Mesothelial cell of epicardium (in vitro differentiated cells): ENCODE measurements around the gene MTA2. TPM values are rescaled to one million over a fixed set of nuclear protein-coding genes. Genes with fewer than 3 reads are reported as not detected.
"Not testable (repeated sequence)": the region's sequence is repeated elsewhere in the genome, so short reads cannot be mapped to it uniquely, and the experiment has no call there.

ENCODE experiments used
- DNase-seq, 2 experiments: peaks; one replicate each; pipeline ENCODE4 v3.0.0; 2021; ENCODE audit warnings: low spot score in 2 of 2; ENCODE audit not compliant: unreplicated experiment in 2 of 2
- H3K27ac Mint-ChIP-seq: 2 replicates; pipeline ENCODE4 v1.8.0; 2021; ENCODE audit warnings: mixed read lengths
- H3K27me3 Mint-ChIP-seq: 2 replicates; pipeline ENCODE4 v1.8.0; 2021; ENCODE audit warnings: low read depth, mixed read lengths
- H3K36me3 Mint-ChIP-seq: 2 replicates; pipeline ENCODE4 v1.8.0; 2021; ENCODE audit warnings: mixed read lengths
- H3K4me1 Mint-ChIP-seq: 2 replicates; pipeline ENCODE4 v1.8.0; 2021; ENCODE audit warnings: mixed read lengths
- H3K4me3 Mint-ChIP-seq: 2 replicates; pipeline ENCODE4 v1.8.0; 2021; ENCODE audit warnings: mild to moderate bottlenecking, moderate library complexity, mixed read lengths
- H3K9me3 Mint-ChIP-seq: 2 replicates; pipeline ENCODE4 v1.8.0; 2021; ENCODE audit warnings: mixed read lengths
- CTCF ChIP-seq: fragments of 200-600 bp; sonication (generic); IDR thresholded peaks from one replicate; pipeline ENCODE4 v1.5.0; 2021; ENCODE audit warnings: antibody characterized with exemption; ENCODE audit not compliant: unreplicated experiment
- total RNA-seq: library from RNA; stranded (reverse); gene quantifications from 3 replicates; pipeline ENCODE4 v1.2.1, GENCODE V29; 2021

The MTA2 gene
- total RNA-seq, 1 donor from 2014 or later = 126 TPM

- Mint-ChIP-seq H3K27ac (peak overlapping the region; percentile 99), H3K4me3 (no peak overlapping the region), H3K9me3 (no peaks in the 10 kb centered on the region), H3K27me3 (no peaks in the 10 kb centered on the region), H3K4me1 (peaks cover 73% of the 10 kb centered on the region), H3K36me3 (peaks cover 9% of the 10 kb centered on the region)
- TF ChIP-seq CTCF = no peak
- DNase-seq = no peak
Measured at GRCh38 chr11:62554387-62555167, 47.1 kb downstream of the MTA2 start.

DNA sequence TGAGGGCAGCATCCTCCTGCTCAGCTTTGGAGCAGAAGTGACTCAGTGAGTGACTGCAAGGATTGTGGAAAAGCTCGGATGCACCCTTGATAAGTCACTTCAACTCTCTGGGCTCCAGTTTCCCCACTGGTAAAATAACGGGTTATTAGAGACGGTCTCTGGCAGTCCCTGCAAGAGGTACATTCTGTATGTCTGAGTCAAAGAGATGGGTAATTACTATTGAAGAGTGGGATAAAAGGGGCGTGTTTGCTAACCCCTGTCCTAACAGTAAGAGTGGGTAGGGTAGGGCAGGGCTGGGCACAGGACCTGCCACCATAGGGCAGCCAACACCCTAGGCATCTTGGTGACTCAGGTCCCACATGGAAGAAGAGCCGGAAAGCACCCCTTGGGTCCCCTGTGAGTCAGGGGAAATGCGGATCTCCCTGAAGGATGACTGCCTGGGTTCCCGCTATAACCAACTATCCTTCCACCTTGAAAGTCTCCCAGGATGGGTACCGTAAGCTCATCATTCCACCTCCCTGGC is 47.8 kb downstream of the MTA2 start:
- TF ChIP-seq CTCF = no peak
- Mint-ChIP-seq H3K27ac (peak overlapping the region; percentile 99), H3K4me3 (no peak overlapping the region), H3K9me3 (no peaks in the 10 kb centered on the region), H3K27me3 (no peaks in the 10 kb centered on the region), H3K36me3 (peaks cover 3% of the 10 kb centered on the region), H3K4me1 (peaks cover 72% of the 10 kb centered on the region)
- DNase-seq = no peak

DNA sequence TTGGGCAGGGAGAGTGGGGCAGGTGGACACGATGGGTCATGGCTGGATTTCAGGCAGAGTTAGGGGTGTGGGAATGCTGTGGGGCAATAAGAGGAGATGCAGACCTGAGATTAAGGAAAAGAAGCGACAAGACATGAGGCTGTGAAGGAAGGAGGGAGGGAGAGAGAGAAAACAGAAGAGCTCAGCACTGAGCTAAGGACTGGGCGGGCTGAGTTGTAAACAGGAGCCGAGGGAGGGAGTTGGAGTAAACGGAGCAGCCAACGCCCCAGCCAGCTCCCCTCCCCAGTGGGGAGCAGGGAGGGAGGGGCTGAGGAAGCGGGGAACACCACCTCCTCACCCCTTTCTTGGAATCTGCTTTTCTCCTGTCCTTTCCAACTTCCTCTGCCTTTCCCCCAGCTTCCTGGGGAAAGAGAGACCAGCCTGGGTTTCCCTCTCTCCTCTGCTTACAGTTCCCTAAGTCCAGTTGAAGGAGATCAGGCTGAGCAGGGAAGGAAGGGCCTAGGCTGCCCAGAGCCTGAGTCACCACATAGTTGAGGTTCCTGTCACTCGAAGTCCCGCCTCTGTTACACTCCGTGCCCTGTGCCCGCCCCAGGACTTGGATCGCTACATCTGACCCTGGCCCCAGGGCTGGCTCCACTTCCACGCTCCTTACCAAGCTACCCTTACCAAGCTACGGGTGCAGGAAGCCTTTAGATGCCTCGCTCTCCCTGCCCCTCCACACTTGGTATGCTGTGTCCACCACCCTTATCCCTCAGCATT is 48.4 kb downstream of the MTA2 start:
- H3K9me3 Mint-ChIP-seq = no peaks in the 10 kb centered on the region
- peak overlapping the region; percentile 28 for H3K4me3 Mint-ChIP-seq
- no peaks in the 10 kb centered on the region for H3K27me3 Mint-ChIP-seq
- no peak for TF ChIP-seq CTCF
- H3K27ac Mint-ChIP-seq = peak overlapping the region; percentile 99
- H3K36me3 Mint-ChIP-seq = peaks cover 3% of the 10 kb centered on the region
- DNase-seq = no peak
- H3K4me1 Mint-ChIP-seq = peaks cover 75% of the 10 kb centered on the region

- Mint-ChIP-seq H3K4me1 (peaks cover 82% of the 10 kb centered on the region), H3K27ac (peak overlapping the region; percentile 99), H3K9me3 (no peaks in the 10 kb centered on the region), H3K27me3 (no peaks in the 10 kb centered on the region), H3K4me3 (peak overlapping the region; percentile 28), H3K36me3 (peaks cover 3% of the 10 kb centered on the region)
- no peak for DNase-seq
- no peak for TF ChIP-seq CTCF
Measured at GRCh38 chr11:62552485-62553079, 49.1 kb downstream of the MTA2 start.

DNA sequence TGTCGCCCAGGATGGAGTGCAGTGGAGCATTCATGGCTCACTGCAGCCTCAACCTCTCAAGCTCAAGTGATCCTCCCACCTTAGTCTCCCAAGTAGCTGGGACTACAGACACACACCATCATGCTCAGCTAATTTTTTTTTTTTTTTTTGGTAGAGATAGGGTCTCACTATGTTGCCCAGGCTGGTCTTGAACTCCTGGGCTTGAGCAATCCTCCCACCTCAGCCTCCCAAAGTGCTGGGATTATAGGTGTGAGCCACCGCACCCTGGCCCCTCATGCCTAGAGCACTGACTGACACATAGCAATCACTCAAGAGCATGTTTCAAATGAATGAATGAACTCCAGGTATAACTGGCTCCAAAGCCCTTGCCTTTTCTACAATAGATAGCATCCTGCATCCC is 51.2 kb downstream of the MTA2 start:
- Mint-ChIP-seq H3K4me1 (peaks cover 65% of the 10 kb centered on the region), H3K27ac (peak overlapping the region; percentile 69)
- not testable (repeated sequence) for H3K36me3 Mint-ChIP-seq, H3K4me3 Mint-ChIP-seq, DNase-seq, H3K27me3 Mint-ChIP-seq, H3K9me3 Mint-ChIP-seq
